Activated CD8-positive, alpha-beta memory T cell treated with anti-CD3 and anti-CD28 coated beads, Interleukin-2, amount 10 ng/mL, durations not matched to agents 7 days and 5 days (primary cell): Measurements from ENCODE around the gene ATXN1. TPM values are rescaled to one million over a fixed set of nuclear protein-coding genes. Genes with fewer than 3 reads are reported as not detected.
"Not testable (repeated sequence)": the region's sequence is repeated elsewhere in the genome, so short reads cannot be mapped to it uniquely, and the experiment has no call there.

Source experiments
- ATAC-seq: fragments of 150-1000 bp; cut with Tn5 transposase; one replicate; pipeline ENCODE4 v1.10.0; 2021; ENCODE audit warnings: moderate library complexity
- CTCF ChIA-PET: fragments of 350-600 bp; sonication (Branson Sonifier 250); formaldehyde crosslinking; loops from one replicate; lab custom pipeline; 2021; ENCODE audit warnings: antibody characterized with exemption; lab: Charles Lee
- DNase-seq: peaks from one replicate; pipeline ENCODE4 v3.0.0-alpha.2; 2020
- H3K27ac Mint-ChIP-seq: one replicate; pipeline ENCODE4 v1.8.0; 2021; ENCODE audit warnings: mild to moderate bottlenecking, mixed read lengths
- H3K27me3 Mint-ChIP-seq: one replicate; pipeline ENCODE4 v1.8.0; 2021; ENCODE audit warnings: mixed read lengths
- H3K36me3 Mint-ChIP-seq: one replicate; pipeline ENCODE4 v1.8.0; 2021; ENCODE audit warnings: mild to moderate bottlenecking, mixed read lengths
- H3K4me1 Mint-ChIP-seq: one replicate; pipeline ENCODE4 v1.8.0; 2021; ENCODE audit warnings: mixed read lengths
- H3K4me3 Mint-ChIP-seq: one replicate; pipeline ENCODE4 v1.8.0; 2021; ENCODE audit warnings: mild to moderate bottlenecking, moderate library complexity, mixed read lengths
- H3K9me3 Mint-ChIP-seq: one replicate; pipeline ENCODE4 v1.8.0; 2022; ENCODE audit warnings: low read depth, mixed read lengths
- total RNA-seq, 2 experiments: library from RNA; stranded (reverse); gene quantifications; one replicate each; pipeline ENCODE4 v1.2.3, GENCODE V29; 2021

The ATXN1 gene
- total RNA-seq, 2 experiments from 2014 or later = 84.6 to 117 TPM

DNA sequence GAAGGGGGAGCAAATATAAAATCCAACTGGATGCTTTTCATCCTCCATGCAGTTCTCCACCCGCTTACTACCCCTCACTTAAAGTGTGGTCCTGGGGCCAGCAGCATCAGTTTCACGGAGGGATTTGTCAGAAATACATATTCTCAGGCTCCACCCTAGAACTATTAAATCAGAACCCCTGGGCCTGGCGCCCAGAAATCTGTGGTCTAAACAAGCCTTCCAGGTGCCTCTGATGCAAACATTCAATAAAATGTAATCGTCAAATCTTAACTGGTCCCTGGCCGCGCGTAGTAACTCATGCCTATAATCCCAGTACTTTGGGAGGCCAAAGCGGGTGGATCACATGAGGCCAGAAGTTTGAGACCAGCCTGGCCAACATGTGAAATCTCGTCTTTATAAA, 47.7 kb downstream of the ATXN1 start:
- Mint-ChIP-seq H3K9me3 (no peaks in the 10 kb centered on the region), H3K36me3 (peaks cover 21% of the 10 kb centered on the region), H3K4me3 (peak overlapping the region; percentile 2), H3K27me3 (no peaks in the 10 kb centered on the region), H3K4me1 (peaks cover 57% of the 10 kb centered on the region), H3K27ac (peak overlapping the region; percentile 91)
- CTCF ChIA-PET = interaction anchor here (0.8 to 4.4 kb wide), 13 partner anchors 11 to 382 kb away, joined by 3 to 40 read pairs (median 5); partner anchors contain the start of gene ATXN1
- DNase-seq = no peak
- ATAC-seq = no peak

DNA sequence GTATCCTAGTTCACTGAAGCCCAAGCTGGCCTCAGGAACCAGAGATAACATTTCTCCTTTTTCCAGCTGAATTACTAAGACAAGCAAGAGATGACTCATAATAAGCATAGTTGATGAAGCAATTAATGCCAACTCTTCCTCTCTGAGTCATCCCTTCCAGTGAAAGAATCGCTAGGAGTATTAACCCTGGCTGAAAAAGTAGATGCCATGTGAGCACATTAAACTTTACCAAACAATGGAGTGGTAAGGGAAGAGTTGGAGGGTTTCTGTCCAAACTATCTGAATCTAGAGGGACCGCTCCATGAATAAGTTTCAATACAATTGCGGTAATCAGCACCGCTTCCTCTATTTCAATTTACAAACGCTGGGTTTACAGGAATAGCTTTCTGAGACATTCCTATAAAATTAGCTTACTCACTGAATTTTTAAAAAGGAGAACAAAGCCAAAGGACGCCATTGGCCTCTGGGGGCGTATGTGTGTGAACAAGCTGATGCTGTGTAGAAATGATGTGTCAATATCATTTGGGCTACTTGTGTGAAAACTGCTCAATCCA, 48.3 kb downstream of the ATXN1 start:
- H3K27ac Mint-ChIP-seq = peak overlapping the region; percentile 91
- H3K9me3 Mint-ChIP-seq = no peaks in the 10 kb centered on the region
- peaks cover 58% of the 10 kb centered on the region for H3K4me1 Mint-ChIP-seq
- no peaks in the 10 kb centered on the region for H3K27me3 Mint-ChIP-seq
- CTCF ChIA-PET = interaction anchor here (0.6 to 4.4 kb wide), 21 partner anchors 13 to 381 kb away, joined by 3 to 40 read pairs (median 4); partner anchors contain the start of gene ATXN1
- ATAC-seq (peak; percentile 47), DNase-seq (peak; percentile 59)
- peaks cover 22% of the 10 kb centered on the region for H3K36me3 Mint-ChIP-seq
- peak overlapping the region; percentile 74 for H3K4me3 Mint-ChIP-seq

DNA sequence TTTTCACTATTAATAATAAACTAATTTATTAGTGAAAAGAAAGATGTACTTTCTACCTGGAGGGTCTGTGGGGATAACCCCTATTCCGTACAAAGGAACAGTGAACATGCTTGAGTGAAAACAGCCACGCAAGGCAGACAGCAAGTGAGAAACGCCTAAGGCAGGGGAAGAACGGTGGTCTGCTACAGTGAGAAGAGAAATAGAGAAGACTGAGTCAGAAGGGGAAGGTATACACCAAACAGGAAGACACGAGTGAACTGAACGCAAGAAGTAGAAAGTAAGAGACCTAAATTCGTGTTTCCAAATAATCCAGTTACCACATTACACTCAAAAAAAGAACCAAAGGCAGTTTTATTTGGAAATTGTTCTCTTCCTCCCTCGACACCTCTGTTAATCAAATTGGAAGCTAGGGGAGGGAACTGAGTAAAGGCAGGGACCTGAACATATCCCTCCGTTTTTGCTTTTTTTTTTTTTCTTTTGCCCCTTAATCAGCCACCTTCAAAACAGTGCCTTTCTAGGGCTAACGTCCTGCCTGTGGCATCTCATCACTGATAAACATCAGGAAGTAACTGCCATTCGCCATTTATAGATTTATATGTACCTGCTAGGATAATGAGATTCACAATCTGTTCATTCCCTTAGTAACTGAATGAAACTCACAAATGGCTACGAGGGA, 48.9 kb downstream of the ATXN1 start:
- peak; percentile 78 for ATAC-seq
- Mint-ChIP-seq H3K27ac (peak overlapping the region; percentile 91), H3K9me3 (no peaks in the 10 kb centered on the region), H3K4me1 (peaks cover 64% of the 10 kb centered on the region), H3K27me3 (no peaks in the 10 kb centered on the region), H3K36me3 (peaks cover 22% of the 10 kb centered on the region), H3K4me3 (peak overlapping the region; percentile 74)
- DNase-seq = peak; percentile 74
- CTCF ChIA-PET = interaction anchor here (0.6 to 4.4 kb wide), 20 partner anchors 12 to 381 kb away, joined by 3 to 40 read pairs (median 4); partner anchors contain the start of gene ATXN1

DNA sequence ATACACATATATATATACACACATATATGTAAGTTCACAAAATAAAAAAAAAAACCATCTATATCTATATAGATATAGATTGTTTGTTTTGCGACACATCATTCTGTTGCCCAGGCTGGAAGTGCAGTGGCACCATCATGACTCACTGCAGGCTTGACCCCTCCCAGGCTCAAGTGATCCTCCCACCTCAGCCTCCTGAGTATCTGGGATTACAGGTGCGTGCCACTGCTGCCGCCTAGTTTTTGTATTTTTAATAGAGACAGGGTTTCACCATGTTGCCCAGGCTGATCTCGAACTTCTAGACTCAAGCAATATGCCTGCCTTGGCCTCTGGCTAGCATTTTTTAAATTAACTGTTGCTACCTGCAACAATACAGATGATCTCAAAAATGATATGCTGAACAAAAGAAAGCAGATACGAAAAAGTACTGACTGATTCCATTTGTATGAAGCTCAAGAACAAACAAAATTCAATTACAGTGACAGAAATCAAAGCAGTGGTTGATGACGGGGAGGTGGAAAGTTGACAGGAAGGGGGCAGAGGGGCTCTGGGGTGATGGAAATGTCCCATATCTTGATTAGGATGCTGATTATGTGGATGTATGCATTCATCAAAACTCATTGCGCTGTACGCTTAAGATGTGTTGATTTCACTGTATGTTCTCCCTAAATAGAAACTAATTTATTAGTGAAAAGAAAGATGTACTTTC, 49.6 kb downstream of the ATXN1 start:
- Mint-ChIP-seq H3K4me1 (peaks cover 67% of the 10 kb centered on the region), H3K4me3 (peak overlapping the region; percentile 74), H3K9me3 (no peaks in the 10 kb centered on the region), H3K27me3 (no peaks in the 10 kb centered on the region), H3K36me3 (peaks cover 20% of the 10 kb centered on the region), H3K27ac (peak overlapping the region; percentile 91)
- ATAC-seq = peak; percentile 69
- CTCF ChIA-PET = interaction anchor here (1.2 to 4.4 kb wide), 12 partner anchors 11 to 302 kb away, joined by 3 to 40 read pairs (median 6); partner anchors contain the start of gene ATXN1
- peak; percentile 81 for DNase-seq

DNA sequence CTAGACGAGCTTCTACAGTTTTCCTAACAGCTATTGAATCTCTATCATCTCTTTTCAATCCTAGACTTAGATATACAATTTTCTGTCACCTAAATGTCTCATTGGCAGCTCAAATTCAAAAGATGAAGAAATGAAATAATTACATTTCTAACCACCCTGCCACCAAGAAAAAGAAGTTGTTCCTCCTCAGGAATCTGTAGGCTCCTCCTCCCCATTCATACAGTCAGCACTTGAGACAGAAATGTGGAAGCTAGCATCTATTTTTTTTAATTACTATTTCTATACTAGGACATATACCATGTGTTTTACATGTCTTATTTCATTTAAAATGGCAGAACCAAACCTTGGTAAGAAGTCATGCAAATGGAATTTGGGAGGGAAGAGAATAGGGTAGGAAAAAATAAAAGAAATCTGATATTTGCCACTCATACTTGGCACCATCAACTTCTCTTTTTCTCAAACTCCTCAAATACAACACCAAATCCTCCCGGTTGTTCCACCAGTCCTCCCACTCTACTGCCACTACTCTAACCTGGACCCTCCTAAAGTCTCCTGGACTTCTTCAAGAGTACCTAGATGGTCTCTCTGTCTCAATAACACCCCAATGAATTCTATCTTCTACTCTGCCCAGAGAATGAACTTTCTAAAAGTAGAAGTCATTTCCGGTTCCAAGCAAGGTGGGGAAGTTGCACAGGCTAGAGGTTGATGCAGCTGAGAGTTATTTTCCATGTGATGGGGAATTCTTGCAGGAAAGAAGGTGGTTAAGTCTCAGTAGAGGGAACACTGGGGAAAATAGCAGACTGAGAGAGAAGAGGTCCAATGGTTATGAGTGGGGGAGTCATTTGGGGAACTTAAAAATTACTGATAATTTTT, 54.1 kb downstream of the ATXN1 start:
- CTCF ChIA-PET = interaction anchor here (1.1 to 2.0 kb wide), 3 partner anchors 9 to 56 kb away, joined by 3 to 5 read pairs (median 4); partner anchors contain the start of gene ATXN1
- Mint-ChIP-seq H3K27ac (peak overlapping the region; percentile 77), H3K4me3 (no peak overlapping the region), H3K36me3 (peaks cover 17% of the 10 kb centered on the region), H3K27me3 (no peaks in the 10 kb centered on the region), H3K4me1 (peaks cover 73% of the 10 kb centered on the region), H3K9me3 (no peaks in the 10 kb centered on the region)
- no peak for DNase-seq
- no peak for ATAC-seq

DNA sequence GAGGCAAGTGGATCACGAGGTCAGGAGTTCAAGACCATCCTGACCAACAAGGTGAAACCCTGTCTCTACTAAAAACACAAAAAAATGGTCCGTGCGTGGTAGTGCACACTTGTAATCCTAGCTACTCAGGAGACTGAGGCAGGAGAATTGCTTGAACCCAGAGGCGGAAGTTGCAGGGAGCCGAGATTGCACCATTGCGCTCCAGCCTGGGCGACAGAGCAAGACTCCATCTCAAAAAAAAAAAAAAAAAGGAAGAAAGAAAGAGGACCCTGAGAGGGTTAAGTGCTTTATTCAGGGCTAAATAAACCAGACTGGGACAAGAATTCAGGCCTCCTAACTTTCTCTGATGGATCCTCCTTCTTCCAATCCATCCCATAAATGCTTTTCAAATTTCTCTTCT, 54.8 kb downstream of the ATXN1 start:
- not testable (repeated sequence) for H3K4me3 Mint-ChIP-seq, ATAC-seq, DNase-seq, H3K9me3 Mint-ChIP-seq, H3K27me3 Mint-ChIP-seq
- Mint-ChIP-seq H3K4me1 (peaks cover 70% of the 10 kb centered on the region), H3K27ac (peak overlapping the region; percentile 72), H3K36me3 (peaks cover 20% of the 10 kb centered on the region)
- CTCF ChIA-PET = interaction anchor here (1.0 kb wide), 1 partner anchor 9 kb away, joined by 3 read pairs; no protein-coding TSS in a partner anchor

DNA sequence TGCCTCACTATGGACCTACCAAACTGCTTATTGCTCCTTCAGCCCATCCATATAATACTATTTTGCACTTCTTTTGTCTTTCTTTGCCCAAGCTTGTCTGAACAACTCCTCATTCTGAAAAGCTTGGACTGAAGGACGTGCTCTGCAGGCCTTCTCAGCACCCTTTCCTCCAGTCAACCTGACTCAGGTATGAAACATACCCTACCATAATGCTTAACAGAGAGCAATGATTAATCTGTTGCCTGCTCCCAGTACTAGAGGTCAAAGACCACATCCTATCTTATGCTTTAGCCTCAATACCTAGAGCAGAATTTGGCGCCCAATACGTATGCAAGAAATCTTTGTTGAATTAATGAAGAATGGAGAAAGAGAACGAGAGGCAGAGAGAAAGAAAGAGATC, 55.2 kb downstream of the ATXN1 start:
- DNase-seq (no peak), ATAC-seq (no peak)
- H3K9me3 Mint-ChIP-seq = no peaks in the 10 kb centered on the region
- peaks cover 21% of the 10 kb centered on the region for H3K36me3 Mint-ChIP-seq
- H3K4me1 Mint-ChIP-seq = peaks cover 72% of the 10 kb centered on the region
- no peak overlapping the region for H3K4me3 Mint-ChIP-seq
- H3K27ac Mint-ChIP-seq = peak overlapping the region; percentile 50
- H3K27me3 Mint-ChIP-seq = no peaks in the 10 kb centered on the region
- CTCF ChIA-PET = interaction anchor here (1.0 kb wide), 1 partner anchor 9 kb away, joined by 3 read pairs; no protein-coding TSS in a partner anchor

DNA sequence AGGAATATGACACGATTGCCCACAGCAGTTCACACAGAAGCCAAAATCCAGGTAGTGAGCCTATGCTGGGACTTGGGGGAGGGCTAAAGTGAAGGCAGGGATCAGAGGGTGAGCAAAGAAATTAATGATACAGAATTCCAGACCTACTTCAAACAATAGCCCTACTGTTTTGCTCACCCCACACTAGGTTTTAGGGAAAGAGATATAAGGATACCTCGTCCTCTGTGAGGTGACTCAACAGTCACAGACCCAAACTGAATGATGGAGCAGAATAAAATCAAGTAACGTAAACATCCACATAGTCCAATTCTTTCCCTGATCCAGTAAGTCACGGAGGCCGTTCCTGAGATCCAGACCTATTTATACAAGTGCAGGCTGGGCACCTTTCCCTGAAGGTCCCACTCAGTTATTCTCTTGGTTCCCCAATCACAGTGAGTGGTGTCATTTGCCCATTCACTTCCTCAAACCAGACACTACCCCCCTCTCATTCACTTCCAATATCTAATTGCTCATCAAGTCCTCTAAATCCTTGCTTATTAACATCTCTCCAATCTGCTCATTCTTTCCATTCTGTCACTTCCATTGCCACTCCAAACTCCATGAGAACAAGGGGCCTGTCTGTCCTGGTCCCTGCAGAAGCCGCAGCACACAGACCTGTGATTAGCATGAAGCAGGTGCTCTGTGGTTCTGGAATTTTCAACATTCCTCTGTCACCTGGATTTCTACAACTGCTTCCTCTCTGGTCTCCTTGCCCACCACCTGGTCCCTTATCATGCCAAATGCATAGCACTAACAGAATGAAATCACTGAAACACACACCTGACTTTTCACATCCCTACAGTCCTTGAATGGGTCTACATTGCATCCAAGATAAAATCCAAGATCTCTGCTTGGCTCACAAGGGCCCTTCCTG, 55.9 kb downstream of the ATXN1 start:
- no peak for DNase-seq
- Mint-ChIP-seq H3K4me3 (no peak overlapping the region), H3K4me1 (peaks cover 76% of the 10 kb centered on the region), H3K36me3 (peaks cover 21% of the 10 kb centered on the region), H3K27me3 (no peaks in the 10 kb centered on the region), H3K9me3 (no peaks in the 10 kb centered on the region), H3K27ac (peak overlapping the region; percentile 90)
- CTCF ChIA-PET = interaction anchor here (0.7 to 1.0 kb wide), 2 partner anchors 8 to 26 kb away, joined by 3 to 5 read pairs; no protein-coding TSS in a partner anchor
- no peak for ATAC-seq

DNA sequence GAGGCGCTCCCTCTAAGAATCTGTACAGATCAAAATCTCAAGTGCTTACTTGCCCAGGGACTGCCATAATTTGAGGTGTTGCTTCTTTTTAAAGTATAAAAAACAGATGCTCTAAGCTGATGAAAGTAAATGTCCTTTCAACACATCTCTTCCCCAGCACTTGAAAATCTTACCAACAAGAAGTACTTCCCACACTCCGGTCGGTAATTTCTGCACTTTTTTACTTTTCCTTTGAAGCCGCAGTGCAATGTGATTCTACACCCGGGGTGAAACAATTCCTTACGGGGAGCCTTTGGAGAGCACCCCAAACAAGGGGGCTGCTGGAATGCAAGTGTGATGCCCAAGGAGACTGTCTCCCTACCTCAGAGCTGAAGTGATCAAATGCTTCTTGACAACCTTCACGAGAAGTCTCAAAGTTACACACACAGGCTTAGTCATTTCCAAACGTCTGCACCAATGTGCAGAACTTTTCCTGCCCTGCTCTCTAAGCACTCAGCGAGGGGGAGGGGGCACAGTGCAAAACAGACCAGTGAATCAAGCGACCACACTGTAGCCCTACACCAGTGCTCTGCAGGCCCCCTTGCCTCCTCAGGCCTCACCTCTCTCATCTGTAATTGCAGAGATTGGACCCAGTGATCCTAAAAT, 56.7 kb downstream of the ATXN1 start:
- Mint-ChIP-seq H3K27me3 (no peaks in the 10 kb centered on the region), H3K9me3 (no peaks in the 10 kb centered on the region), H3K27ac (peak overlapping the region; percentile 90), H3K4me3 (peak overlapping the region; percentile 80), H3K36me3 (peaks cover 21% of the 10 kb centered on the region), H3K4me1 (peaks cover 79% of the 10 kb centered on the region)
- ATAC-seq (peak; percentile 71), DNase-seq (peak; percentile 82)
- CTCF ChIA-PET = interaction anchor here (0.7 to 1.6 kb wide), 6 partner anchors 9 to 191 kb away, joined by 3 to 5 read pairs (median 3); partner anchors contain the start of gene ATXN1

DNA sequence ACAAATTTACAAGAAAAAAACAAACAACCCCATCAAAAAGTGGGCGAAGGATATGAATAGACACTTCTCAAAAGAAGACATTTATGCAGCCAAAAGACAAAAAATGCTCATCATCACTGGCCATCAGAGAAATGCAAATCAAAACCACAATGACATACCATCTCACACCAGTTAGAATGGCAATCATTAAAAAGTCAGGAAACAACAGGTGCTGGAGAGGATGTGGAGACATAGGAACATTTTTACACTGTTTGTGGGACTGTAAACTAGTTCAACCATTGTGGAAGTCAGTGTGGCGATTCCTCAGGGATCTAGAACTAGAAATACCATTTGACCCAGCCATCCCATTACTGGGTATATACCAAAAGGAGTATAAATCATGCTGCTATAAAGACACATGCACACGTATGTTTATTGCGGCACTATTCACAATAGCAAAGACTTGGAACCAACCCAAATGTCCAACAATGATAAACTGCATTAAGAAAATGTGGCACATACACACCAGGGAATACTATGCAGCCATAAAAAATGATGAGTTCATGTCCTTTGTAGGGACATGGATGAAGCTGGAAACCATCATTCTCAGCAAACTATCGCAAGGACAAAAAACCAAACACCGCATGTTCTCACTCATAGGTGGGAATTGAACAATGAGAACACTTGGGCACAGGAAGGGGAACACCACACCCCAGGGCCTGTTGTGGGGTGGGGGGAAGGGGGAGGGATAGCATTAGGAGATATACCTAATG, 58.5 kb downstream of the ATXN1 start:
- not testable (repeated sequence) for DNase-seq, H3K27ac Mint-ChIP-seq, H3K9me3 Mint-ChIP-seq, ATAC-seq, H3K27me3 Mint-ChIP-seq
- Mint-ChIP-seq H3K4me1 (peaks cover 90% of the 10 kb centered on the region), H3K4me3 (peak overlapping the region; percentile 2), H3K36me3 (peaks cover 21% of the 10 kb centered on the region)
- CTCF ChIA-PET = interaction anchor here (1.5 to 6.4 kb wide), 2 partner anchors 60 to 189 kb away, joined by 3 to 52 read pairs; partner anchors contain the start of gene ATXN1

DNA sequence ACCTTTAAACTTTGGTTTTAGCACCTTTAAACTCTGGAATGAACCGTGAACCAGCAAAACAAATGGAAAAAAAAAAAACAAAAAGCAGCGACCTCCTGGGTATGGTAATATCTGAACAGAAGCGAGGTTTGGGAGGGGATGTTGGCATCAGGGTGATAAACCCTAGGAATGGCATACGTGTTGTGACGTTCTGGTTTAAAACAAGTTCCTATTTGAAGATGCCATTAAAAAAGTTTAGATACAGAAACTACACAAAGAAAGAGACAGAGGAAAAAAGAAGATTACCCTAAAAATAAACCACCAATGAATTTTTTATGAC, 60.4 kb downstream of the ATXN1 start:
- DNase-seq (no peak), ATAC-seq (peak; percentile 6)
- Mint-ChIP-seq H3K4me3 (peak overlapping the region; percentile 81), H3K27me3 (no peaks in the 10 kb centered on the region), H3K36me3 (peaks cover 15% of the 10 kb centered on the region), H3K27ac (peak overlapping the region; percentile 99), H3K9me3 (no peaks in the 10 kb centered on the region), H3K4me1 (peaks cover 84% of the 10 kb centered on the region)
- CTCF ChIA-PET = interaction anchor here (0.8 to 6.4 kb wide), 8 partner anchors 11 to 189 kb away, joined by 3 to 52 read pairs (median 8); partner anchors contain the start of gene ATXN1
